Common myeloid progenitor, CD34-positive (primary cell): ENCODE results near the gene ZNF768.

ENCODE experiments used
- CTCF ChIA-PET: fragments of 350-600 bp; sonication (Branson Sonifier 250); formaldehyde crosslinking; loops from one replicate; lab custom pipeline; 2021; ENCODE audit warnings: antibody characterized with exemption; lab: Charles Lee
- POLR2A ChIA-PET: fragments of 350-600 bp; sonication (Branson Sonifier 250); formaldehyde crosslinking; loops from one replicate; lab custom pipeline; 2021; ENCODE audit warnings: antibody characterized with exemption; lab: Charles Lee
- DNase-seq, 3 donors: peaks; one replicate each; pipeline versions ENCODE4 v3.0.0 to v3.0.0-alpha.2; 2013
- H3K27ac ChIP-seq, 2 experiments: 1 replicate in 1 of 2; 2 replicates in 1 of 2; pipeline ENCODE4 v1.7.0; 2013; ENCODE audit warnings: inconsistent platforms in 2 of 2, low read length in 2 of 2, mild to moderate bottlenecking in 2 of 2, low read depth in 1 of 2, moderate library complexity in 1 of 2; ENCODE audit not compliant: severe bottlenecking in 2 of 2, insufficient read depth in 1 of 2, poor library complexity in 1 of 2
- H3K27me3 ChIP-seq, 5 experiments: replicated peaks in 2 of 5; 1 replicate in 3 of 5; 2 replicates in 2 of 5; pipeline versions ENCODE4 v1.6.1 to v1.7.0; 2013; ENCODE audit warnings: low read length in 4 of 5, mild to moderate bottlenecking in 2 of 5, moderate library complexity in 2 of 5, inconsistent platforms in 1 of 5; ENCODE audit not compliant: insufficient read depth in 5 of 5, control insufficient read depth in 4 of 5
- H3K36me3 ChIP-seq, 4 experiments: 1 replicate in 2 of 4; 2 replicates in 2 of 4; pipeline versions ENCODE4 v1.6.1 to v1.7.0; 2013; ENCODE audit warnings: low read length in 3 of 4, control low read depth in 1 of 4, mild to moderate bottlenecking in 1 of 4; ENCODE audit not compliant: control insufficient read depth in 4 of 4, insufficient read depth in 4 of 4
- H3K4me1 ChIP-seq, 4 experiments: 1 replicate in 3 of 4; 2 replicates in 1 of 4; pipeline versions ENCODE4 v1.6.1 to v1.7.1; 2013; ENCODE audit warnings: low read length in 3 of 4, mild to moderate bottlenecking in 3 of 4, control low read depth in 1 of 4, inconsistent platforms in 1 of 4, moderate library complexity in 1 of 4; ENCODE audit not compliant: control insufficient read depth in 4 of 4, insufficient read depth in 4 of 4; ENCODE audit errors: control extremely low read depth in 1 of 4
- H3K4me3 ChIP-seq, 7 experiments: 1 replicate in 4 of 7; 2 replicates in 3 of 7; pipeline versions ENCODE4 v1.5.1 to v1.7.0; 2013; ENCODE audit warnings: mild to moderate bottlenecking in 7 of 7, low read length in 6 of 7, moderate library complexity in 6 of 7, inconsistent platforms in 2 of 7, low read depth in 2 of 7, control low read depth in 1 of 7; ENCODE audit not compliant: insufficient read depth in 4 of 7, control insufficient read depth in 1 of 7; ENCODE audit errors: extremely low read depth in 1 of 7
- H3K9me3 ChIP-seq, 5 experiments: 1 replicate in 4 of 5; 2 replicates in 1 of 5; pipeline versions ENCODE4 v1.6.1 to v1.7.1; 2013; ENCODE audit warnings: low read length in 4 of 5, mild to moderate bottlenecking in 2 of 5, inconsistent platforms in 1 of 5, low read depth in 1 of 5, moderate library complexity in 1 of 5; ENCODE audit not compliant: control insufficient read depth in 4 of 5, insufficient read depth in 2 of 5; ENCODE audit errors: control extremely low read depth in 1 of 5
- WGBS: methylation state at CpG from one replicate; pipeline ENCODE4 v1.1.5; 2013; ENCODE audit not compliant: insufficient coverage; 5-methylcytosine and 5-hydroxymethylcytosine counted together

The ZNF768 gene

DNA sequence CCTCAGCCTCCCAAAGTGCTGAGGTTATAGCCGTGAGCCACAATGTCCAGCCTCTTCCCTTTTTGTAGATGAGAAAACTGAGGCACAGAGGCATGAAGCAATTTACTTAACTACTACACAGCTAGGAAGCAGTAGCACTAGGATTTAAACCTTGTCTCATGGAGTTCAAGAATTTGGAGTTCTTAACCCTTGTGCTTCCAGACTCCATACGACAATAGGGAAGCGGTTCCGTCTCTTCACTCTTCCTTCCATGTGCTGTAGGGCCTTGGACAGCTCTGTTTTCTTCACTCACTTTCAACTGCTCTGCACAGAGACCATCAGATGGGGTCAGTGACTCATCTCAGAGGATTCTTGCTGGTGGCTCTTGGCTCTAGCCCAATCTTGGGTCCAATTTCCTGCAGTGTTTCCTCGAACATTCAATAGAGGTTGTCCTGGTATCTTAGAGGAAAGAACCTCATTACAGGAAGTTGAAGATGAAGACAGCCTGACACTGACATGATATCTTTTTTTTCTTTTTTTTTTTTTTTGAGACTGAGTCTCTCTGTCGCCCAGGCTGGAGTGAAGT, 34.5 kb downstream of the ZNF768 start:
- CTCF ChIA-PET, result interaction anchor here (0.7 to 1.8 kb wide), 6 partner anchors 18 to 140 kb away, joined by 3 to 6 read pairs (median 4); partner anchors contain the start of gene ZNF747
- 72% methylated on average over 4 of the region's 6 CpGs for WGBS
- peak; percentile 49 to 79 (median 76) for DNase-seq

DNA sequence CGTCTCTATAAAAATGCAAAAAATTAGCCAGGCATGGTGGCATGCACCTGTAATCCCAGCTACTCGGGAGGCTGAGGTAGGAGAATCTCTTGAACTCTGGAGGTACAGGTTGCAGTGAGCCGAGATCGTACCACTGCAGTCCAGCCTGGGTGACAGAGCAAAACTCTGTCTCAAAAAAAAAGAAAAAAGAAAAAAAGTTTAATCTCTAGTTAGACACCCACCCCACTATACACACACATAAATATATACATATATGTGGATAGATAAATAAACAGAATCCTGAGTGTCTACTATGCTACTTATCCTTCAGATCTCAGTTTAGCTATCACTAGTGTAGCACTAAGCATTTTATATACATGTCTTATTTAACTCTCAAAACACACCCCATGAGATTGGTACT, 35.1 kb downstream of the ZNF768 start:
- no peak for DNase-seq
- CTCF ChIA-PET, result interaction anchor here (0.6 to 1.8 kb wide), 10 partner anchors 11 to 761 kb away, joined by 3 to 6 read pairs (median 4); partner anchors contain the start of gene ZNF747
- peak overlapping the region in 1 of 2 experiments; percentile 46 for H3K27ac ChIP-seq
- no peaks in the 10 kb centered on the region for H3K27me3 ChIP-seq
- H3K4me3 ChIP-seq, result no peak overlapping the region
- POLR2A ChIA-PET, result interaction anchor here (0.7 kb wide), 2 partner anchors 24 to 33 kb away, joined by 3 to 4 read pairs; no protein-coding TSS in a partner anchor
- WGBS, result 100% methylated on average over 2 of the region's 4 CpGs
- H3K4me1 ChIP-seq, result peaks cover 0 to 7% (median 6%) of the 10 kb centered on the region in 4 experiments
- H3K9me3 ChIP-seq, result no peaks in the 10 kb centered on the region
- H3K36me3 ChIP-seq, result peaks cover 11 to 51% (median 30%) of the 10 kb centered on the region in 4 experiments

More for the DNA sequence above, 34.5 kb downstream of the ZNF768 start:
- H3K9me3 ChIP-seq, result no peaks in the 10 kb centered on the region
- no peak overlapping the region for H3K4me3 ChIP-seq
- H3K4me1 ChIP-seq, result peaks cover 0 to 7% (median 6%) of the 10 kb centered on the region in 4 experiments
- peak overlapping the region in 1 of 2 experiments; percentile 46 for H3K27ac ChIP-seq
- H3K36me3 ChIP-seq, result peaks cover 9 to 52% (median 29%) of the 10 kb centered on the region in 4 experiments
- POLR2A ChIA-PET, result interaction anchor here (0.7 kb wide), 1 partner anchor 34 kb away, joined by 4 read pairs; no protein-coding TSS in a partner anchor
- no peaks in the 10 kb centered on the region for H3K27me3 ChIP-seq

DNA sequence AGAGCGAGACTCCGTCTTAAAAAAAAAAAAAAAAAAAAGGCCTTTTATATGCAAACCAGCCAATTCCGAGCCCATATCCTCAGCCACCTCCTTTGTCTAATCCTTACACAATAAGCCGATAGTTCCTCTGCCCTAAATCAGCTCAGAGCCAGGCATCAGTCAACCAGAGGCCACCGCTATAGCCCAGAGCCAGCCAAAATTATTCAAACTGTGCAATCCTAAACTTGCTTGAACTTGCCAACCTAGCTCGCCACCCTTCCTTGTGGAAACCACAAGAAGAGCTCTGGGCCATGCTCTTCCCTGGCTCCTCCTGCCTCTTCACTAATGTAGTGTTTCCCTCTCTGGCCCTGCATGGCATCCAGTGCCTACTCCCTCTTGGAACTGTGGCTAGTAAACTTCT, 36.2 kb downstream of the ZNF768 start:
- POLR2A ChIA-PET, result no interaction called here
- peaks cover 0 to 13% (median 11%) of the 10 kb centered on the region in 4 experiments for H3K4me1 ChIP-seq
- CTCF ChIA-PET, result interaction anchor here (0.6 to 1.5 kb wide), 5 partner anchors 10 to 153 kb away, joined by 3 to 5 read pairs (median 3); no protein-coding TSS in a partner anchor
- H3K9me3 ChIP-seq, result no peaks in the 10 kb centered on the region
- H3K27me3 ChIP-seq, result no peaks in the 10 kb centered on the region
- H3K4me3 ChIP-seq, result no peak overlapping the region
- no peak overlapping the region for H3K27ac ChIP-seq
- 89% methylated on average over 4 of the region's 6 CpGs for WGBS
- peaks cover 9 to 51% (median 32%) of the 10 kb centered on the region in 4 experiments for H3K36me3 ChIP-seq
- DNase-seq, result no peak

DNA sequence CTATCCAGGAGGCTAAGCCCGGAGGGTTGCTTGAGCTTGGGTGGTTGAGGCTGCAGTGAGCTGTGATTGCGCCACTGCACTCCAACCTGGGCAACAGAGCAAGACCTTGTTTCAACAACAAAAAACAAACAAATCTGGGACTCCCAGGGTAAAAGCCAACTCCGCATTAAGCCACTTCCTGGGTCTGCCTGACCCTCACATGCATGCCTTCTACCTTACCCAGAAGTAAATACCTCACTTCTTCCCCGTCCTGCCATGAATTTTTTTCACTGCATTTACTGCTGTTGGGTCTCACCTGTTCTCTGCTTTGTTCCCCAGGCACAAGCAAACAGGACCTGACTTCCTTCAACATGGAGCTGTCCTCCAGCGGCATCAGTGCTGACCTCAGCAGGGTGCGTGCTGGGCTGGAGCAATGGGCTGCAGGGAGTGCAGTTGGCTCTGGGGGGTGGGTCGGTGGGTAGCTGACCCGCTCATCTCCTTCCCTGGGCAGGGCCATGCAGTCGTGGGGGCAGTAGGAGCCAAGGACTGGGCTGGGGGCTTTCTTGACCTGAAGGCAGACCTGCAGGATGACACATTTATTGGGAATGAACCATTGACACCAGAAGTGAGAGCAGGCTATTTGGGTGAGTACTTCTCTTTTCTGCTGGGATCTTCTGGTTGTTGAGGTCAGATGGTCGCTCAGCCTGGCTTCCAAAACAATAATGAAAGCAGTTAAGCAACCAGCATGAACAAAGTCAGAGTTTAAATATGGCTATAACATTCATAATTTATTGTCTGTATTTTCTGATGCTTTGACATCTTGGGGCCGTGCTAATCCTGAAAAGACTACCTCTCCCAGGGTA, 37.4 kb downstream of the ZNF768 start:
- ChIA-PET CTCF (interaction anchor here (0.9 to 1.7 kb wide), 8 partner anchors 14 to 205 kb away, joined by 3 to 5 read pairs (median 3); partner anchors contain the start of gene DCTPP1), POLR2A (interaction anchor here (0.6 kb wide), 1 partner anchor 789 kb away, joined by 3 read pairs; no protein-coding TSS in a partner anchor)
- Histone ChIP-seq H3K4me3 (no peak overlapping the region), H3K36me3 (peaks cover 7 to 44% (median 26%) of the 10 kb centered on the region in 4 experiments), H3K27ac (no peak overlapping the region), H3K4me1 (peaks cover 0 to 13% (median 11%) of the 10 kb centered on the region in 4 experiments), H3K9me3 (no peaks in the 10 kb centered on the region), H3K27me3 (no peaks in the 10 kb centered on the region)
- no peak for DNase-seq
- WGBS, result 97% methylated on average over 5 of the region's 11 CpGs

DNA sequence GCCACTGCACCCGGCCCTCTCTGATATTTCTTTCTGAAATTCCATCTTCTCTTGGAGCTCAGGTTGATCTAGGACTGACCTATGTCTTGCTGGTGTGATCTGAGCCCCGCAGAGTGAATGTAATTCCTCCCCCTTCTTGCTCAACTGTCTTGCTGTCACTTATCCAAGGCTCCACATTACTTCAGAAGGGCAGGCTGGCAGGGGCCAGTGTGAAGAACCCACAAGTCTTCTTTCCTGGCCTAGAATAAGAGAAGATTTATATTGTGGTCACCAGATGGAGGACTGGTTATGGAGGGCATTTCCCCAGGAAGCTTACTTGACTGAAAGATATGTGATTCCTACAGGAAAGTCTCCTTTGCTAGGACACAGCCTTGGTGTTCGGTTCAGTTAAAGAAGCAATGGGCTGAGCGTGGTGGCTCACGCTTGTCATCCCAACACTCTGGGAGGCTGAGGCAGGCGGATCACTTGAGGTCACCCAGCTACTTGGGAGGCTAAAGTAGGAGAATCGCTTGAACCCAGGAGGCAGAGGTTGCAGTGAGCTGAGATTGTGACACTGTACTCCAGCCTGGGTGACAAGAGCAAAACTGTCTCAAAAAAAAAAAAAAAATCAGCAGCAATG, 40.4 kb downstream of the ZNF768 start:
- Histone ChIP-seq H3K4me1 (peaks cover 0 to 6% (median 5%) of the 10 kb centered on the region in 4 experiments), H3K36me3 (peaks cover 11 to 58% (median 44%) of the 10 kb centered on the region in 4 experiments)

DNA sequence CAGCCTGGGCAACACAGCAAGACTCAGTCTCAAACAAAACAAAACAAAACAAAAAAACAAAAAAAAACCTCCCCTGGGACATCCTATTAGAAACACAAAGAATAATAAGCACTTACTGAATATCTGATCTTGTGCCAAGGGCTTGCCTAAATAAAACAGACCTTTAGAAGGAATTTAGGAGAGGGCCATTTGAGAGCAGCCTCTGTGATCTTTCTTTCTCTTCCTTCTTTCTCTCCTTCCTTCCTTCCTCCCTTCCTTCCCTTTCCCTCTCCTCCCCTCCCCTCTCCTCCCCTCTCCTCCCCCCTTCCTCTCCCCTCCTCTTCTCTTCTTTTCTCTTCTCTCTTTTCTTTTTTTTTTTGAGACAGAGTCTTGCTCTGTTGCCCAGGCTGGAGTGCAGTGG, 41.5 kb downstream of the ZNF768 start:
- H3K36me3 ChIP-seq, result peaks cover 11 to 61% (median 41%) of the 10 kb centered on the region in 4 experiments

More for the DNA sequence above, 40.4 kb downstream of the ZNF768 start:
- Histone ChIP-seq H3K9me3 (no peaks in the 10 kb centered on the region), H3K4me3 (no peak overlapping the region), H3K27me3 (no peaks in the 10 kb centered on the region), H3K27ac (no peak overlapping the region)
- peak in 1 of 3 donors; percentile 29 for DNase-seq
- CTCF ChIA-PET, result interaction anchor here (0.8 to 1.4 kb wide), 2 partner anchors 13 to 50 kb away, joined by 4 to 5 read pairs; partner anchors contain the start of gene ITGAL
- POLR2A ChIA-PET, result interaction anchor here (1.0 kb wide), 1 partner anchor 50 kb away, joined by 3 read pairs; no protein-coding TSS in a partner anchor
- WGBS, result 86% methylated on average over 6 of the region's 7 CpGs

More for the DNA sequence above, 41.5 kb downstream of the ZNF768 start:
- no peaks in the 10 kb centered on the region for H3K27me3 ChIP-seq
- H3K4me3 ChIP-seq, result no peak overlapping the region
- no peak for DNase-seq
- no peak overlapping the region for H3K27ac ChIP-seq
- peaks cover 0 to 6% (median 5%) of the 10 kb centered on the region in 4 experiments for H3K4me1 ChIP-seq
- ChIA-PET CTCF (no interaction called here), POLR2A (no interaction called here)
- no peaks in the 10 kb centered on the region for H3K9me3 ChIP-seq
